SK-N-SH treated with all-trans-retinoic acid at 6 μM for 48 hours (cell line): ENCODE measurements around the gene ZACN.
"Not testable (repeated sequence)": the region's sequence is repeated elsewhere in the genome, so short reads cannot be mapped to it uniquely, and the experiment has no call there.

Experiments
- ATAC-seq: fragments of 200-7000 bp; cut with Tn5 transposase; 3 replicates; pipeline ENCODE4 v1.9.1; 2020; ENCODE audit warnings: mild to moderate bottlenecking, moderate library complexity
- BACH2 ChIP-seq: fragments of 250-450 bp; sonication (Bioruptor Pico); IDR thresholded peaks from 2 replicates; pipeline ENCODE4 v1.9.0; 2021; ENCODE audit warnings: mild to moderate bottlenecking, borderline replicate concordance
- CSDC2 ChIP-seq: fragments of 250-450 bp; sonication (Bioruptor Pico); IDR thresholded peaks from 2 replicates; pipeline ENCODE4 v1.5.0; 2020; ENCODE audit warnings: mild to moderate bottlenecking, moderate library complexity
- CSRNP3 ChIP-seq: fragments of 250-450 bp; sonication (Bioruptor Pico); IDR thresholded peaks from 2 replicates; pipeline ENCODE4 v1.5.1; 2021; ENCODE audit warnings: mild to moderate bottlenecking, moderate library complexity
- ESRRG ChIP-seq: fragments of 250-450 bp; sonication (Bioruptor Pico); IDR thresholded peaks from 2 replicates; pipeline ENCODE4 v1.6.1; 2021; ENCODE audit warnings: mild to moderate bottlenecking
- GLIS3 ChIP-seq: fragments of 250-450 bp; sonication (Bioruptor Pico); IDR thresholded peaks from 2 replicates; pipeline ENCODE4 v1.5.0; 2020; ENCODE audit warnings: mild to moderate bottlenecking, moderate library complexity
- ISL1 ChIP-seq: fragments of 250-450 bp; sonication (Bioruptor Pico); IDR thresholded peaks from 2 replicates; pipeline ENCODE4 v2.1.2; 2022; ENCODE audit warnings: mild to moderate bottlenecking, moderate library complexity
- OSR1 ChIP-seq: fragments of 250-450 bp; sonication (Bioruptor Pico); IDR thresholded peaks from 2 replicates; pipeline ENCODE4 v1.8.0; 2022; ENCODE audit warnings: moderate library complexity, mild to moderate bottlenecking, inconsistent platforms
- POU6F1 ChIP-seq: fragments of 250-450 bp; sonication (Bioruptor Pico); IDR thresholded peaks from 2 replicates; pipeline ENCODE4 v1.8.0; 2021; ENCODE audit warnings: low read depth, mild to moderate bottlenecking, moderate library complexity, borderline replicate concordance
- PPARA ChIP-seq: fragments of 250-450 bp; sonication (Bioruptor Pico); IDR thresholded peaks from 2 replicates; pipeline ENCODE4 v1.5.0; 2020; ENCODE audit warnings: mild to moderate bottlenecking, borderline replicate concordance
- RARB ChIP-seq: fragments of 250-450 bp; sonication (Bioruptor Pico); IDR thresholded peaks from 2 replicates; pipeline ENCODE4 v1.8.0; 2021; ENCODE audit warnings: mild to moderate bottlenecking, moderate library complexity
- SNAI2 ChIP-seq: fragments of 250-450 bp; sonication (Bioruptor Pico); IDR thresholded peaks from 2 replicates; pipeline ENCODE4 v1.5.0; 2020; ENCODE audit warnings: mild to moderate bottlenecking, moderate library complexity
- TCF4 ChIP-seq: fragments of 250-450 bp; sonication (Bioruptor Pico); IDR thresholded peaks from 2 replicates; pipeline ENCODE4 v1.8.0; 2021; ENCODE audit warnings: mild to moderate bottlenecking, moderate library complexity, borderline replicate concordance
- TOX ChIP-seq: fragments of 250-450 bp; sonication (Bioruptor Pico); IDR thresholded peaks from 2 replicates; pipeline ENCODE4 v1.8.0; 2021; ENCODE audit warnings: mild to moderate bottlenecking, moderate library complexity, borderline replicate concordance
- ZC3H10 ChIP-seq: fragments of 250-450 bp; sonication (Bioruptor Pico); IDR thresholded peaks from 2 replicates; pipeline ENCODE4 v1.5.1; 2021; ENCODE audit warnings: mild to moderate bottlenecking, moderate library complexity
- ZFP3 ChIP-seq: fragments of 250-450 bp; sonication (Bioruptor Pico); IDR thresholded peaks from 2 replicates; pipeline ENCODE4 v1.5.0; 2020; ENCODE audit warnings: mild to moderate bottlenecking, moderate library complexity
- ZFP30 ChIP-seq: fragments of 450-650 bp; formaldehyde crosslinking; IDR thresholded peaks from 2 replicates; pipeline ENCODE4 v1.5.0; 2022; ENCODE audit warnings: mild to moderate bottlenecking, moderate library complexity
- ZNF565 ChIP-seq: fragments of 450-650 bp; formaldehyde crosslinking; conservative IDR thresholded peaks from 2 replicates; pipeline ENCODE4 v1.5.0; 2020; ENCODE audit warnings: low read depth, mild to moderate bottlenecking, moderate library complexity
- ZNF70 ChIP-seq: fragments of 450-650 bp; formaldehyde crosslinking; IDR thresholded peaks from 2 replicates; pipeline ENCODE4 v1.5.0; 2020; ENCODE audit warnings: mild to moderate bottlenecking, moderate library complexity
- ZNF8 ChIP-seq: fragments of 450-650 bp; formaldehyde crosslinking; IDR thresholded peaks from 2 replicates; pipeline ENCODE4 v1.5.0; 2020; ENCODE audit warnings: mild to moderate bottlenecking, moderate library complexity
- TF ChIP-seq, protein P1 (sequence below): fragments of 250-450 bp; sonication (Bioruptor Pico); IDR thresholded peaks from 2 replicates; pipeline ENCODE4 v1.8.0; 2020; ENCODE audit warnings: mild to moderate bottlenecking, moderate library complexity, borderline replicate concordance
- TF ChIP-seq, protein P2 (sequence below): fragments of 250-450 bp; sonication (Bioruptor Pico); IDR thresholded peaks from 2 replicates; pipeline ENCODE4 v1.5.0; 2020; ENCODE audit warnings: mild to moderate bottlenecking, moderate library complexity

The ZACN gene

GRCh38 chr17:76076146-76076764, 2.7 kb upstream of the ZACN start:
- no peak for TF ChIP-seq POU6F1
- TF ChIP-seq RARB (CRISPR knock-in tag), result no peak
- no peak for TF ChIP-seq TCF4 (CRISPR knock-in tag)
- TF ChIP-seq CSDC2, result no peak
- no peak for TF ChIP-seq GLIS3 (CRISPR knock-in tag)
- TF ChIP-seq ZNF565 (CRISPR knock-in tag), result no peak
- TF ChIP-seq SNAI2 (CRISPR knock-in tag), result no peak
- no peak for TF ChIP-seq BACH2 (CRISPR knock-in tag)
- no peak for TF ChIP-seq ZFP30
- TF ChIP-seq, protein P1, sequence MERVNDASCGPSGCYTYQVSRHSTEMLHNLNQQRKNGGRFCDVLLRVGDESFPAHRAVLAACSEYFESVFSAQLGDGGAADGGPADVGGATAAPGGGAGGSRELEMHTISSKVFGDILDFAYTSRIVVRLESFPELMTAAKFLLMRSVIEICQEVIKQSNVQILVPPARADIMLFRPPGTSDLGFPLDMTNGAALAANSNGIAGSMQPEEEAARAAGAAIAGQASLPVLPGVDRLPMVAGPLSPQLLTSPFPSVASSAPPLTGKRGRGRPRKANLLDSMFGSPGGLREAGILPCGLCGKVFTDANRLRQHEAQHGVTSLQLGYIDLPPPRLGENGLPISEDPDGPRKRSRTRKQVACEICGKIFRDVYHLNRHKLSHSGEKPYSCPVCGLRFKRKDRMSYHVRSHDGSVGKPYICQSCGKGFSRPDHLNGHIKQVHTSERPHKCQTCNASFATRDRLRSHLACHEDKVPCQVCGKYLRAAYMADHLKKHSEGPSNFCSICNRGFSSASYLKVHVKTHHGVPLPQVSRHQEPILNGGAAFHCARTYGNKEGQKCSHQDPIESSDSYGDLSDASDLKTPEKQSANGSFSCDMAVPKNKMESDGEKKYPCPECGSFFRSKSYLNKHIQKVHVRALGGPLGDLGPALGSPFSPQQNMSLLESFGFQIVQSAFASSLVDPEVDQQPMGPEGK (CRISPR knock-in tag), result no peak
- no peak for TF ChIP-seq ZNF70 (CRISPR knock-in tag)
- no peak for TF ChIP-seq ISL1 (CRISPR knock-in tag)
- TF ChIP-seq TOX, result no peak
- no peak for TF ChIP-seq ZC3H10 (CRISPR knock-in tag)
- TF ChIP-seq, all 23 proteins: peak for 0
- no peak for ATAC-seq

DNA sequence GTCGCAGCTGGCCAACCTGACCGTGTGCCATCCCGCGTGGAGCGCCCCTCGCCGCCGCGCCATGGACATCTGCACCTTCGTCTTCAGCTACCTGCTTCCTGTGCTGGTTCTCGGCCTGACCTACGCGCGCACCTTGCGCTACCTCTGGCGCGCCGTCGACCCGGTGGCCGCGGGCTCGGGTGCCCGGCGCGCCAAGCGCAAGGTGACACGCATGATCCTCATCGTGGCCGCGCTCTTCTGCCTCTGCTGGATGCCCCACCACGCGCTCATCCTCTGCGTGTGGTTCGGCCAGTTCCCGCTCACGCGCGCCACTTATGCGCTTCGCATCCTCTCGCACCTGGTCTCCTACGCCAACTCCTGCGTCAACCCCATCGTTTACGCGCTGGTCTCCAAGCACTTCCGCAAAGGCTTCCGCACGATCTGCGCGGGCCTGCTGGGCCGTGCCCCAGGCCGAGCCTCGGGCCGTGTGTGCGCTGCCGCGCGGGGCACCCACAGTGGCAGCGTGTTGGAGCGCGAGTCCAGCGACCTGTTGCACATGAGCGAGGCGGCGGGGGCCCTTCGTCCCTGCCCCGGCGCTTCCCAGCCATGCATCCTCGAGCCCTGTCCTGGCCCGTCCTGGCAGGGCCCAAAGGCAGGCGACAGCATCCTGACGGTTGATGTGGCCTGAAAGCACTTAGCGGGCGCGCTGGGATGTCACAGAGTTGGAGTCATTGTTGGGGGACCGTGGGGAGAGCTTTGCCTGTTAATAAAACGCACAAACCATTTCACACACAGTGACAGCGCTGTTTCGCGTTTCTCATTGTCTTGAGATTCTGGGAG, 2.0 kb upstream of the ZACN start:
- ATAC-seq, result no peak
- TF ChIP-seq OSR1 (CRISPR knock-in tag), result no peak
- TF ChIP-seq RARB (CRISPR knock-in tag), result no peak
- TF ChIP-seq ZFP3 (CRISPR knock-in tag), result no peak
- TF ChIP-seq SNAI2 (CRISPR knock-in tag), result no peak
- TF ChIP-seq ISL1 (CRISPR knock-in tag), result no peak
- no peak for TF ChIP-seq GLIS3 (CRISPR knock-in tag)
- no peak for TF ChIP-seq POU6F1
- no peak for TF ChIP-seq PPARA (CRISPR knock-in tag)
- TF ChIP-seq ZFP30, result no peak
- no peak for TF ChIP-seq BACH2 (CRISPR knock-in tag)

DNA sequence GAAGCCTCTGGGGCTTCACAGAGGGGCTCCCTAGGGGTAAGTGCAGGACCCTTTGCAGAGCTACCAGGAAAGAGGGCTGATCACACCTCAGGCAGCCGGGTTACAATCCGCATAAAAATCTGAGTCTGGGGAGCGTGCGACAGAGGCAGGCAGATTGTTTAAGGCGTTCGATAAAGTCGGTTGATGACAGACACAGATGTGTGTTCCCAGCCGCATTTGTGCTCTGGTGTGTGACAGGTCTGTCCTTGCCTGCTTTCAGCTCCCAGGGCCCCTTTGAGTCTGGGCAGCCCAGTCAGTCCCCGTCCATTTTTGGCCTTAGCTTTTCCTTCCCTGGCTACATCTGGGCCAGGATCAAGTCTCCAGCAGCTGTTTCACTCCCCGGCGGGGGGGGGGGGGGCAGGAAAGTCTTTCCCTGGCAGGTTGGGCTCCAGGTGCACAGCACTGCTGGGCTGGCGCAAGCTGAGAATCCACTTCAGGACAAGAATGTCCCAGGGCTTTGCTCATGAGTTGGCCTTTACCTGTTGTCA, 1.3 kb upstream of the ZACN start:
- ATAC-seq, result no peak
- TF ChIP-seq ZNF8 (CRISPR knock-in tag) (no peak), SNAI2 (CRISPR knock-in tag) (no peak), POU6F1 (no peak), ZNF70 (CRISPR knock-in tag) (no peak), CSDC2 (no peak), BACH2 (CRISPR knock-in tag) (no peak), RARB (CRISPR knock-in tag) (no peak), ESRRG (CRISPR knock-in tag) (no peak), ZC3H10 (CRISPR knock-in tag) (no peak), CSRNP3 (CRISPR knock-in tag) (no peak)
- TF ChIP-seq, protein P2, sequence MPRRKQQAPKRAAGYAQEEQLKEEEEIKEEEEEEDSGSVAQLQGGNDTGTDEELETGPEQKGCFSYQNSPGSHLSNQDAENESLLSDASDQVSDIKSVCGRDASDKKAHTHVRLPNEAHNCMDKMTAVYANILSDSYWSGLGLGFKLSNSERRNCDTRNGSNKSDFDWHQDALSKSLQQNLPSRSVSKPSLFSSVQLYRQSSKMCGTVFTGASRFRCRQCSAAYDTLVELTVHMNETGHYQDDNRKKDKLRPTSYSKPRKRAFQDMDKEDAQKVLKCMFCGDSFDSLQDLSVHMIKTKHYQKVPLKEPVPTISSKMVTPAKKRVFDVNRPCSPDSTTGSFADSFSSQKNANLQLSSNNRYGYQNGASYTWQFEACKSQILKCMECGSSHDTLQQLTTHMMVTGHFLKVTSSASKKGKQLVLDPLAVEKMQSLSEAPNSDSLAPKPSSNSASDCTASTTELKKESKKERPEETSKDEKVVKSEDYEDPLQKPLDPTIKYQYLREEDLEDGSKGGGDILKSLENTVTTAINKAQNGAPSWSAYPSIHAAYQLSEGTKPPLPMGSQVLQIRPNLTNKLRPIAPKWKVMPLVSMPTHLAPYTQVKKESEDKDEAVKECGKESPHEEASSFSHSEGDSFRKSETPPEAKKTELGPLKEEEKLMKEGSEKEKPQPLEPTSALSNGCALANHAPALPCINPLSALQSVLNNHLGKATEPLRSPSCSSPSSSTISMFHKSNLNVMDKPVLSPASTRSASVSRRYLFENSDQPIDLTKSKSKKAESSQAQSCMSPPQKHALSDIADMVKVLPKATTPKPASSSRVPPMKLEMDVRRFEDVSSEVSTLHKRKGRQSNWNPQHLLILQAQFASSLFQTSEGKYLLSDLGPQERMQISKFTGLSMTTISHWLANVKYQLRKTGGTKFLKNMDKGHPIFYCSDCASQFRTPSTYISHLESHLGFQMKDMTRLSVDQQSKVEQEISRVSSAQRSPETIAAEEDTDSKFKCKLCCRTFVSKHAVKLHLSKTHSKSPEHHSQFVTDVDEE (CRISPR knock-in tag), result no peak

DNA sequence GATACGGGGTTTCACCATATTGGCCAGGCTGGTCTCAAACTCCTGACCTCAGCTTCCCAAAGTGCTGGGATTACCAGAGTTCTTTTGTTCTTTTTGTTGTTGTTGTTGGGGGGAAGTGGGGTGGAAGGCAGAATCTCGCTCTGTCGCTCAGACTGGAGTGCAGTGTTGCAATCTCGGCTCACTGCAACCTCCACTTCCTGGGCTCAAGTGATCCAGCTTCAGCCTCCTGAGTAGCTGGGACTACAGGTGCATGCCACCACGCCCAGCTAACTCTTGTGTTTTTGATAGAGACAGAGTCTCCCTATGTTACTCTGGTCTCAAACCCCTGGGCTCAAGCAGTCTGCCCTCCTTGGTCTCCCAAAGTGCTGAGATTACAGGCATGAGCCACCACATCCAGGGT, 612 bp upstream of the ZACN start:
- not testable (repeated sequence) for ATAC-seq
